C4-2B (cell line): Measurements from ENCODE around the gene FTCD.

ENCODE experiments used
- ZFX ChIP-seq: fragments of 450-650 bp; IDR thresholded peaks from 2 replicates; pipeline ENCODE4 v1.6.1; 2017
- TF ChIP-seq, protein P1 (sequence below): fragments of 450-650 bp; conservative IDR thresholded peaks from 2 replicates; pipeline ENCODE4 v1.5.1; 2017; ENCODE audit warnings: mild to moderate bottlenecking

DNA sequence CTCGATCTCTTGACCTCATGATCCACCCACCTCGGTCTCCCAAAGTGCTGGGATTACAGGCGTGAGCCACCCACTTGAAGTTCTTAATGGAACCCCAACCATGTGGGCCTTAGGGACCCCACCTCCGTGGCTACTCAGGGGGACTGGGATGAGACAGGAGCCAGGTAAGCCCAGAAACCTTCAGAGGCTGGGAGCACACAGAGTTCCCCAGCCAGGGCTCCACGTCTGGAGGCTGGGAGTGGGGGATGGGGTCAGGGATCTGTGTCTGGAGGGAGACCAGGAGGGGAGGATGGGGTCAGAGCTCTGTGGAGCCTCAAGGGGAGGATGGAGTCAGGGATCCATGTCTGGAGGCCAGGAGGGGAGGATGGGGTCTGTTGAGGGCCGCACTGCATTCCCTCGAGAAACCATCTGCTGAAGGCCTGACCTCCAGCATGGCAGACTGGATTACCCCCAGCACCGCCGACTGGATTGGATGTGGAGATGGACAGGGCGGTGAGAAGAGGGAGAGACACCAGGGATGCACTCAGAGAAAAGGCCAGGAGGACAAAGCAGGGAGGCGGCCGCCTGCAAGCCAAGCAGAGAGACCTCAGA is 2.1 kb upstream of the FTCD start:
- TF ChIP-seq, protein P1, sequence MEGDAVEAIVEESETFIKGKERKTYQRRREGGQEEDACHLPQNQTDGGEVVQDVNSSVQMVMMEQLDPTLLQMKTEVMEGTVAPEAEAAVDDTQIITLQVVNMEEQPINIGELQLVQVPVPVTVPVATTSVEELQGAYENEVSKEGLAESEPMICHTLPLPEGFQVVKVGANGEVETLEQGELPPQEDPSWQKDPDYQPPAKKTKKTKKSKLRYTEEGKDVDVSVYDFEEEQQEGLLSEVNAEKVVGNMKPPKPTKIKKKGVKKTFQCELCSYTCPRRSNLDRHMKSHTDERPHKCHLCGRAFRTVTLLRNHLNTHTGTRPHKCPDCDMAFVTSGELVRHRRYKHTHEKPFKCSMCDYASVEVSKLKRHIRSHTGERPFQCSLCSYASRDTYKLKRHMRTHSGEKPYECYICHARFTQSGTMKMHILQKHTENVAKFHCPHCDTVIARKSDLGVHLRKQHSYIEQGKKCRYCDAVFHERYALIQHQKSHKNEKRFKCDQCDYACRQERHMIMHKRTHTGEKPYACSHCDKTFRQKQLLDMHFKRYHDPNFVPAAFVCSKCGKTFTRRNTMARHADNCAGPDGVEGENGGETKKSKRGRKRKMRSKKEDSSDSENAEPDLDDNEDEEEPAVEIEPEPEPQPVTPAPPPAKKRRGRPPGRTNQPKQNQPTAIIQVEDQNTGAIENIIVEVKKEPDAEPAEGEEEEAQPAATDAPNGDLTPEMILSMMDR, result no peak
- no peak for TF ChIP-seq ZFX
